Activated B cell treated with CpG ODN at 0.5 μM for 24 hours (primary cell): ENCODE measurements around the gene LRP2BP. TPM values are rescaled to one million over a fixed set of nuclear protein-coding genes. Genes with fewer than 3 reads are reported as not detected.

Source experiments
- ATAC-seq: fragments of 200-7000 bp; cut with Tn5 transposase; one replicate; pipeline ENCODE4 v1.10.0; 2021; ENCODE audit warnings: low read depth, mild to moderate bottlenecking, moderate library complexity
- CTCF ChIA-PET: fragments of 350-600 bp; sonication (Branson Sonifier 250); formaldehyde crosslinking; loops from one replicate; lab custom pipeline; 2021; ENCODE audit warnings: antibody characterized with exemption; lab: Charles Lee
- POLR2A ChIA-PET: fragments of 350-600 bp; sonication (Branson Sonifier 250); formaldehyde crosslinking; loops from one replicate; lab custom pipeline; 2021; ENCODE audit warnings: antibody characterized with exemption; lab: Charles Lee
- DNase-seq: peaks from one replicate; pipeline ENCODE4 v3.0.0; 2022
- H3K27ac Mint-ChIP-seq: one replicate; pipeline ENCODE4 v1.8.0; 2020; ENCODE audit warnings: mixed read lengths
- H3K27me3 Mint-ChIP-seq: one replicate; pipeline ENCODE4 v1.8.0; 2021; ENCODE audit warnings: mixed read lengths
- H3K36me3 Mint-ChIP-seq: one replicate; pipeline ENCODE4 v1.8.0; 2021; ENCODE audit warnings: low read depth, mixed read lengths
- H3K4me1 Mint-ChIP-seq: one replicate; pipeline ENCODE4 v1.8.0; 2021; ENCODE audit warnings: mixed read lengths
- H3K4me3 Mint-ChIP-seq: one replicate; pipeline ENCODE4 v1.8.0; 2020; ENCODE audit warnings: mild to moderate bottlenecking, mixed read lengths
- H3K9me3 Mint-ChIP-seq: one replicate; pipeline ENCODE4 v1.8.0; 2020; ENCODE audit warnings: mixed read lengths
- intact Hi-C: fragments of 100-400 bp; cut with micrococcal nuclease; formaldehyde crosslinking; loops from one replicate; pipeline ENCODE4 v1.15.1; 2024
- total RNA-seq: library from RNA; stranded (reverse); gene quantifications from 2 replicates; pipeline ENCODE4 v1.2.3, GENCODE V29; 2022
- TF ChIP-seq, protein P1 (sequence below): fragments of 200-600 bp; IDR thresholded peaks from one replicate; pipeline ENCODE4 v1.8.0; 2022; ENCODE audit warnings: antibody characterized with exemption, mild to moderate bottlenecking

The LRP2BP gene
- total RNA-seq, 1 donor from 2014 or later: 0.75 TPM

DNA sequence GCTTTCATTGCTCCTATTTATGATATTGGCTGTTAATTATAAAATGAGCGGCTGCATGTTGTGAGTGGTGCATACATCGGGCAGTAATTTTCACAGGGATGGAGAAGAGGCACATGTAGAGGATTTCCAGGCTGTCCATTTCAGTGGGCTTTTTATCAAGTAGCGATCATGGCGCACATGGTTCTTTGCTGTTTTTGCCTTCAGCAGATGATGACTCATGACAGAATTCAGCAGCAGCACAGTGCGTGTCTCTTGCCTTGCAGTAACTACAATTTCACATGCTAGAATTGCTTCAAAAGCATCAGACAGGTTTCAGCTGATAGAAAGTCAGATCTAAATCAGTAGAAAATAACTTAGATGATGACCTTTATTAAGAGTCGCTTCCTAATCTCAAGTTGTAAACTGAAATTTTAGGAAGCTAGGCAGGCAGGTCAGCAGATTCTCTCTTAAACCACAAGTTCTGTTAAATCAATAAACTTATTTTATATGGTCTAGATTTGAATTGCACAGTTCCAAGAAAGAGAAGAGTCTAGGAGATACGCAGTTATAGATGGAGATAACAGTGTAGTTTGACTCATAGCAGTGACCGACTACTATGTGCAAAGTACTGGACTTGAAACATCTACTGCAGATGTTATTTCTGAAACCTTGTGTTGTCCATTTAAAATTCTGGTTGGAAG, 35.8 kb downstream of the LRP2BP start:
- ChIA-PET CTCF (no interaction called here), POLR2A (no interaction called here)
- TF ChIP-seq, protein P1, sequence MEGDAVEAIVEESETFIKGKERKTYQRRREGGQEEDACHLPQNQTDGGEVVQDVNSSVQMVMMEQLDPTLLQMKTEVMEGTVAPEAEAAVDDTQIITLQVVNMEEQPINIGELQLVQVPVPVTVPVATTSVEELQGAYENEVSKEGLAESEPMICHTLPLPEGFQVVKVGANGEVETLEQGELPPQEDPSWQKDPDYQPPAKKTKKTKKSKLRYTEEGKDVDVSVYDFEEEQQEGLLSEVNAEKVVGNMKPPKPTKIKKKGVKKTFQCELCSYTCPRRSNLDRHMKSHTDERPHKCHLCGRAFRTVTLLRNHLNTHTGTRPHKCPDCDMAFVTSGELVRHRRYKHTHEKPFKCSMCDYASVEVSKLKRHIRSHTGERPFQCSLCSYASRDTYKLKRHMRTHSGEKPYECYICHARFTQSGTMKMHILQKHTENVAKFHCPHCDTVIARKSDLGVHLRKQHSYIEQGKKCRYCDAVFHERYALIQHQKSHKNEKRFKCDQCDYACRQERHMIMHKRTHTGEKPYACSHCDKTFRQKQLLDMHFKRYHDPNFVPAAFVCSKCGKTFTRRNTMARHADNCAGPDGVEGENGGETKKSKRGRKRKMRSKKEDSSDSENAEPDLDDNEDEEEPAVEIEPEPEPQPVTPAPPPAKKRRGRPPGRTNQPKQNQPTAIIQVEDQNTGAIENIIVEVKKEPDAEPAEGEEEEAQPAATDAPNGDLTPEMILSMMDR: no peak
- H3K4me3 Mint-ChIP-seq: no peak overlapping the region
- ATAC-seq (no peak), DNase-seq (no peak)
- H3K27me3 Mint-ChIP-seq: no peaks in the 10 kb centered on the region
- peaks cover 7% of the 10 kb centered on the region for H3K4me1 Mint-ChIP-seq
- H3K27ac Mint-ChIP-seq: no peak overlapping the region
- H3K9me3 Mint-ChIP-seq: no peaks in the 10 kb centered on the region
- H3K36me3 Mint-ChIP-seq: peaks cover 70% of the 10 kb centered on the region
- intact Hi-C loops: no loop called here

DNA sequence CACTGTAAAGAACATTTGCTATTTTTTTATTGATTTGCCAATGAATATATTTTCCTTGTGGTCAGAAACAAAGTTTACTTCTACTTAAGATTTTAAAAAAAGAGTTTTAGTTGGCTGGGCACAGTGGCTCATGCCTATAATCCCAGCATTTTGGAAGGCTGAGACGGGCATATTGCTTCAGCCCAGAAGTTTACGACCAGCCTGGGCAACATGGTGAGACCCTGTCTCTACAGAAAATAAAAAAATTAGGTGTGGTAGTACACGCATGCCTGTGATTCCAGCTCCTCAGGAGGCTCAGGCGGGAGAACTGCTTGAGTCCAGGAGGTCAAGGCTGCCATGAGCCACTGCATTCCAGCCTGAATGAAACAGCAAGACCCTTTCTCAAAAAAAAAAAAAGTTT, 36.8 kb downstream of the LRP2BP start:
- Mint-ChIP-seq H3K27ac (no peak overlapping the region), H3K9me3 (no peaks in the 10 kb centered on the region), H3K27me3 (no peaks in the 10 kb centered on the region), H3K4me3 (no peak overlapping the region), H3K4me1 (peaks cover 7% of the 10 kb centered on the region), H3K36me3 (peaks cover 74% of the 10 kb centered on the region)
- CTCF ChIA-PET: no interaction called here
- POLR2A ChIA-PET: no interaction called here
- DNase-seq (no peak), ATAC-seq (no peak)
- intact Hi-C loops: no loop called here
- TF ChIP-seq, protein P1: no peak

DNA sequence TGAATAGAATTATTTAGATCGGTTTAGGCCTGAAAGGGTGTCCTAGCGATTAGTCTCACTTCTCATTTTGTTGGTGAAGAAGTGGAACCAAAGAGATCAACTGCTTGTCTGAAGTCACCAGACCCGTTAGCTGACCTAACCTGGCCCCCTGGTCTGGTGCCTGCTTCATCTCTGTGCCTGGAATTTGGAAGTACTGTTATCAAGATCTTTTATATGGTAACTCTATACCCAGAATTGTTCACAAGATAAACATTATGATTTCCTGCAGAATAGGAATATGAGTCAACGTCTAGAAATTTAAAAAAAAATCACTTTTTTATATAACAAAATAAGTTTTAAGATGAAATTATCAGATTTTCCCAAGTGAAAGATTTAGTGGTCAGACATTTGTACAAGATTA, 37.2 kb downstream of the LRP2BP start:
- TF ChIP-seq, protein P1: no peak
- ChIA-PET POLR2A (no interaction called here), CTCF (no interaction called here)
- no peak overlapping the region for H3K27ac Mint-ChIP-seq
- peaks cover 78% of the 10 kb centered on the region for H3K36me3 Mint-ChIP-seq
- H3K4me1 Mint-ChIP-seq: peaks cover 7% of the 10 kb centered on the region
- H3K27me3 Mint-ChIP-seq: no peaks in the 10 kb centered on the region
- H3K4me3 Mint-ChIP-seq: no peak overlapping the region
- no peak for DNase-seq
- intact Hi-C loops: no loop called here
- ATAC-seq: no peak
- no peaks in the 10 kb centered on the region for H3K9me3 Mint-ChIP-seq

DNA sequence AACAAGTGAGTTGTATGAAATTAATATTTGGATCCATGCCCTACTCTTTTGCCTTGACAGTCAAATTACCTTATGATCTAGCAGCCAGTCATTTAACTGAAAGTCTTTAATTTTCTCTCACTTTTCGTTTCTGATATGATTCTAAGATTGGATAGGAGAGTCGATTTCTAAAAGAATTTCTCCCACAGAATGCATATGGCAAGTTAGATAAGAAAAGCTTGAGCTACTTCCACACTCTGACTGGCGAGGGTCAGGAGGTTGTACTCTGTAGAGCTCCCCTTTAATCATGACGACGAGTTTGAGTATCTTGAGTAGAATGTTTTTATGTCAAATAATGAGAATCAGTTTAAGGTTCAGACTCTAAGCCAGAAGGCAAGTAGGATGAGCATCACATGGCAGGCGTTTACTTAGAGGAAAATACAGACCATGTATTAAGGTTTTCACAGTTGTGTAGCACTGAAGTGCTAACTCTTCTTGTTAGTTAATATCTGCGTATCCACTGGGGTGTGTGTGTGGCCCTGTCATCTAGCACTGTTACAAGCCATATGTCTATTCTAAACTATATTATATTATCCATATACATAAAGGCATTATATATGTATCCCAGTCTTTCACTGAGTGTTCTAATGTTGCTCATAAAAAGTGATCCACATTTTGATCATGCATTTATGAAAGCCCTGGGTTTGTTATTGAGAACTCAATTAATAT, 37.8 kb downstream of the LRP2BP start:
- Mint-ChIP-seq H3K4me1 (peaks cover 7% of the 10 kb centered on the region), H3K27ac (no peak overlapping the region), H3K36me3 (peaks cover 75% of the 10 kb centered on the region), H3K9me3 (no peaks in the 10 kb centered on the region), H3K27me3 (no peaks in the 10 kb centered on the region), H3K4me3 (no peak overlapping the region)
- intact Hi-C loops: no loop called here
- DNase-seq (no peak), ATAC-seq (no peak)
- TF ChIP-seq, protein P1: no peak
- ChIA-PET POLR2A (no interaction called here), CTCF (no interaction called here)

DNA sequence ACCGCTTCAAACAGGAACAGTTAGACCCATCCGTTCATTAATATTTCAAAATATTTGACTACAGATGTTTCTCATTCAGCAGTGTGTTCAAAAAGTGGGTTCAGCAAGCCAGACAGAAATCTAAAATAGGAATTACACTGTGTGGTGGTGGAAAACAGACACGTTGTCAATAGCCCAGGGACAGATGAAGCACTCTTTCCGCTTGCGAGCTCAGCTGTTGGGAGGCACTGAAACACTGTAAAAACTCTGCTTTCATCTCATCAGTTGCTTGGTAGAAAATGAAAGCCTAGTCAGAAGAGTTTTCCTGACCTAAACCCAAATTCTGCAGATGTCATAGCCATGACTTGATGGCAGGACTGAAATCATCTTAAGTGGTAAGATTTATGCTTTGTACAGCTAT, 38.5 kb downstream of the LRP2BP start:
- Mint-ChIP-seq H3K27me3 (no peaks in the 10 kb centered on the region), H3K4me1 (peaks cover 14% of the 10 kb centered on the region), H3K27ac (no peak overlapping the region), H3K9me3 (no peaks in the 10 kb centered on the region), H3K4me3 (no peak overlapping the region), H3K36me3 (peaks cover 77% of the 10 kb centered on the region)
- POLR2A ChIA-PET: no interaction called here
- intact Hi-C loops: no loop called here
- CTCF ChIA-PET: no interaction called here
- TF ChIP-seq, protein P1: no peak
- ATAC-seq: no peak
- DNase-seq: no peak
